ENCODE data around the gene PRDM2.

PRDM2 gene

GRCh38 chr1:13793088-13793730 is 93.2 kb downstream of the PRDM2 start:
- H3K27me3 ChIP-seq (ENCODE audit: control insufficient read depth, insufficient read depth, low read length) = no peaks in the 10 kb centered on the region
- H3K9ac ChIP-seq (ENCODE audit: low read length) = no peak overlapping the region
- peaks cover 14% of the 10 kb centered on the region for H3K4me1 ChIP-seq (ENCODE audit: control insufficient read depth, insufficient read depth, low read length)
- H3K9me3 ChIP-seq (ENCODE audit: control insufficient read depth, insufficient read depth, low read depth, low read length) = no peaks in the 10 kb centered on the region
- H3K27ac ChIP-seq (ENCODE audit: low read depth, low read length) = no peak overlapping the region
- no peak overlapping the region for H3K4me3 ChIP-seq (ENCODE audit: low read depth, low read length)
- H3K36me3 ChIP-seq (ENCODE audit: control insufficient read depth, insufficient read depth, low read length) = no peaks in the 10 kb centered on the region

DNA sequence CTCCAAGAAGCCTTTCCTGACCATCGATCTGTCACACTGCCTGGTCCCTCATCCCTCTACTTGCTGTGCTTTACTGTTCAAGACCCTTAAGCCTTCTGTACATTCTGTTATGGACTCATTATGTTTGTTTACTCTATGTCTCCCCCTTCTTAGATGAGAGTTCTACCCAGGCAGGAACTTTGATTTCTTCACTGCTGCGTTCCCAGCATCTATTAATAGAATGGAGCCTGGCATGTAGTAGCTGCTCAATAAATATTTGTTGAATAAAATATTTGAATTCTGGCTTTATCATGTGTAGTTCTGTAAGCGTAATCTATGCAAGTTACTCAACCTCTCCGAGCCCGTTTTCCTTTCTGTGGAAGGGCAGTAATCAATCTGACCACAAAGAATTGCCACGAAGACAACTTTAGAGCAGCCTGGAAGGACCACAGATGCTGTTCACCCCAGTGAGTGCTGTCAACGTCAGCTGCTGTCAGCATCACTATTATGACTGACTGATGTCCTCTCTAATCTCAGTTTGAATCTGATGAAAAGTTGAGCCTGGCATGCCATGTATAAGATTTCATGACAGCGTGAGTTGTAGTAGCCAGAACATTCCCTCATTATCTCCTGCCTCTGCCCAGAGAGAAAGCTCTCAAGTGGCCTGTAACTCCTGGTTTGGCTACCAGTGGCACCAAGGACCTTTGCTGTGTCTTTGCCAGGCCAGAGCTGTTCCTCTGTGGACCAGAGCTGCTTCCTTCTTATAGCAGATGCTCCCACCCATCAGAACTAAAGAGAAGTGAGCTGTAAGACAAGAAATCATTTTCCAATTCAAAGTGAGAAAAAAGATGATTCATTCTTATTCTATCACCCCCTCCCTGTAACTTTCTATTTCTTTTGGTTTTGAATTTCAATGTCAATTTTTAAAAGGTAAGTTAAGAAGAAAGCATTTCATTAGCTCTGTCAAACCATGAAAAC is 94.5 kb downstream of the PRDM2 start:
- Histone ChIP-seq H3K27ac (ENCODE audit: low read depth, low read length) (no peak overlapping the region), H3K9me3 (ENCODE audit: control insufficient read depth, insufficient read depth, low read depth, low read length) (no peaks in the 10 kb centered on the region), H3K4me1 (ENCODE audit: control insufficient read depth, insufficient read depth, low read length) (peaks cover 20% of the 10 kb centered on the region), H3K36me3 (ENCODE audit: control insufficient read depth, insufficient read depth, low read length) (no peaks in the 10 kb centered on the region), H3K27me3 (ENCODE audit: control insufficient read depth, insufficient read depth, low read length) (no peaks in the 10 kb centered on the region), H3K9ac (ENCODE audit: low read length) (no peak overlapping the region), H3K4me3 (ENCODE audit: low read depth, low read length) (no peak overlapping the region)

GRCh38 chr1:13797397-13797796 is 97.4 kb downstream of the PRDM2 start:
- H3K9ac ChIP-seq (ENCODE audit: low read length) = no peak overlapping the region
- H3K4me3 ChIP-seq (ENCODE audit: low read depth, low read length) = no peak overlapping the region
- H3K4me1 ChIP-seq (ENCODE audit: control insufficient read depth, insufficient read depth, low read length) = peaks cover 20% of the 10 kb centered on the region
- H3K27me3 ChIP-seq (ENCODE audit: control insufficient read depth, insufficient read depth, low read length) = no peaks in the 10 kb centered on the region
- no peaks in the 10 kb centered on the region for H3K9me3 ChIP-seq (ENCODE audit: control insufficient read depth, insufficient read depth, low read depth, low read length)
- no peaks in the 10 kb centered on the region for H3K36me3 ChIP-seq (ENCODE audit: control insufficient read depth, insufficient read depth, low read length)
- no peak overlapping the region for H3K27ac ChIP-seq (ENCODE audit: low read depth, low read length)

DNA sequence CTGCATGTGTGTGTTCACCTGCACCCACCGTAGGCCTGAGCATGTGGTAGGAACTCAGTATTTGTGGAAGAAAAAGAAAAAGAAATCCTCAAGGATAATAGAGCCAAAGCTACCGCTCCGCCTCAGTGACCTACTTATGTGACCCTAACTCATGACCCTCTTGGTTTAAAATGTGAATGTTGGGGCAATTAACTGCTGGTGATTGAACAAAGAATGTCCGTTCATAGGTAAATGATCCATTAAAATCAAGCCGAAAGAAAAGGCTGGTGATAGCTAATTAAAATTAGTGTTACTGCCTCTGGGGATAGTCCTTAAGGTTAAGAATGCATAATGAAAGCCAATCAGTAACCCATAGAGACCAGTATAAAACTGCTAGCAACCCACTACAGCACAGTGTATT is 98.1 kb downstream of the PRDM2 start:
- Histone ChIP-seq H3K4me1 (ENCODE audit: control insufficient read depth, insufficient read depth, low read length) (peaks cover 20% of the 10 kb centered on the region), H3K4me3 (ENCODE audit: low read depth, low read length) (no peak overlapping the region)

DNA sequence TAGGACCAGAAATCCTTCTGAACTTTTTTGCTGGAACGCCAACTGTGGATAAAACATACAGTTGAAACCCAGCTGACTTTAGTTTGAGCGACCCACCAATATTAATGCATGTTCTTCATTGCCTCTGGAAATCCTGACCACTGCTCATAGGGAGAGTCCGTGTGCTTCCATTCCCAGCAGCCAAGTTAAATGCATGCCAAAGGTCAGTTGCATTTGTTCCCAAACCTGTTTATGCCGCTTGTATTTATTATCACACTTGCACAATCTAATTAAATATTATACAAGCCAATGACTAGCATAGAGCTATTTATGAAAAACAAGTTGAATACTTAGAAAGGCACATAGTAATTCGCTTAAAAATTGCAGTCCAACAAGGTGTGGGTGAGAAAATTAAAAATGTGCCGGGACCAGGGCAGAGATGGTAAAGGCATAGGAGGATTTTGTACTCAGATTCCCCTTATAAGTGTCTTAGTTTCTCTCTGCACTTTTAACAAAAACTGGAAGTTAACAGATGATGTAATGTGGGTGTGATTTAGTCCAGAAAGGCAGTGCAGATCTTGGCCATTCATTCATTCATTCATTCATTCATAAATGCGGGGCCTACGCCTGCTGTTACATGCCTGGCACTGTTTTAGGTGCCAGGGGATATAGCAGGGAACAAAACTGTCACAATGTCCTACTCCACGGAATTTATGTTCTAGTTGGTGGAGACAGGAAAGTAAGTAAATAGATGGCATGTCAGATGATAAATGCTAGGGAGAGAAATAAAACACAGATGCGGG is 99.7 kb downstream of the PRDM2 start:
- no peak overlapping the region for H3K27ac ChIP-seq (ENCODE audit: low read depth, low read length)
- H3K9ac ChIP-seq (ENCODE audit: low read length) = no peak overlapping the region
- peaks cover 24% of the 10 kb centered on the region for H3K4me1 ChIP-seq (ENCODE audit: control insufficient read depth, insufficient read depth, low read length)
- H3K36me3 ChIP-seq (ENCODE audit: control insufficient read depth, insufficient read depth, low read length) = no peaks in the 10 kb centered on the region
- no peak overlapping the region for H3K4me3 ChIP-seq (ENCODE audit: low read depth, low read length)
- H3K27me3 ChIP-seq (ENCODE audit: control insufficient read depth, insufficient read depth, low read length) = no peaks in the 10 kb centered on the region
- H3K9me3 ChIP-seq (ENCODE audit: control insufficient read depth, insufficient read depth, low read depth, low read length) = no peaks in the 10 kb centered on the region

More for the DNA sequence above, 98.1 kb downstream of the PRDM2 start:
- Histone ChIP-seq H3K27me3 (ENCODE audit: control insufficient read depth, insufficient read depth, low read length) (no peaks in the 10 kb centered on the region), H3K9me3 (ENCODE audit: control insufficient read depth, insufficient read depth, low read depth, low read length) (no peaks in the 10 kb centered on the region), H3K36me3 (ENCODE audit: control insufficient read depth, insufficient read depth, low read length) (no peaks in the 10 kb centered on the region), H3K27ac (ENCODE audit: low read depth, low read length) (no peak overlapping the region), H3K9ac (ENCODE audit: low read length) (no peak overlapping the region)

- no peaks in the 10 kb centered on the region for H3K9me3 ChIP-seq (ENCODE audit: control insufficient read depth, insufficient read depth, low read depth, low read length)
- H3K27ac ChIP-seq (ENCODE audit: low read depth, low read length) = no peak overlapping the region
Observed at GRCh38 chr1:13801232-13801631, 101.2 kb downstream of the PRDM2 start.

DNA sequence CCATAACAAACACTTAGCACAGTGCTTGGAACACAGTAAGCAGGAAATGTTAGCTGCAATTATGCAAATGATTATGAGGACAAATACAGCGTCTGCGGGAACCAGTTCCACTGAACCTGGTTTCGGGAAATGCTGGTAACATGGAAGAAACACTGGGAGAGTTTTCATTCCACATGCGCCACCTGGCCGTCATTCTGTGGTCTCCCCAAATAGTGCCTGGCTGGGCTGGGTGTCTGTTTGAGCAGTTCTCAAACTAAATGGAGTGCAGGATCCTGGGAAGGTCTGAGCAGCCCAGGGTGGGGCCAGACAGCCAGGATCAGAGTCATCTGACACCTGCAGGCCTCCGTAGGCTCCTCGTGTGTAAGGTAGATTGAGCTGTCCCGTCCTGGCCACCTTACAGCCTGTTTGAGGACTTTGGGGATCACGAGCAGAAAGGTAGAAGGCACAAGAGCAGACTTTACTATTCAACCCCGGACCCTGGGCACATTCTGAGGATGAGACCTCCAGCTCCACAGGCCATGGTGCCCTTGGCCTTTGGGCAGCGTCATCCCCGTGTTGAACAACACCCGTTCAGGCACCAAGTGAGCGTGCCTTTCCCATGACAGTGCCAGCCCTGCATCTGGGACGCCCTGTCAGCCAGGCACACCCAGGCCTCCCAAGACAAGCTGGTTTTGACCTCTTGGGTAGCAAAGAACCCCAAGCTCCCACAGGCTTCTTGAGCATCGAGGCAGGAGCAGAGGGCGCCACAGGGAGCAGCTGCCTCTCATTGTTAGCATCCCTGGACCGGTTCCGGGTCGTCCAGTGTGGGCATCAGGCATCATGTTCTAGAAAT is 101.9 kb downstream of the PRDM2 start:
- no peaks in the 10 kb centered on the region for H3K36me3 ChIP-seq (ENCODE audit: control insufficient read depth, insufficient read depth, low read length)
- peaks cover 24% of the 10 kb centered on the region for H3K4me1 ChIP-seq (ENCODE audit: control insufficient read depth, insufficient read depth, low read length)
- H3K9me3 ChIP-seq (ENCODE audit: control insufficient read depth, insufficient read depth, low read depth, low read length) = no peaks in the 10 kb centered on the region
- H3K27me3 ChIP-seq (ENCODE audit: control insufficient read depth, insufficient read depth, low read length) = no peaks in the 10 kb centered on the region
- no peak overlapping the region for H3K4me3 ChIP-seq (ENCODE audit: low read depth, low read length)
- H3K9ac ChIP-seq (ENCODE audit: low read length) = no peak overlapping the region
- H3K27ac ChIP-seq (ENCODE audit: low read depth, low read length) = no peak overlapping the region

More at GRCh38 chr1:13801232-13801631, 101.2 kb downstream of the PRDM2 start:
- Histone ChIP-seq H3K36me3 (ENCODE audit: control insufficient read depth, insufficient read depth, low read length) (no peaks in the 10 kb centered on the region), H3K27me3 (ENCODE audit: control insufficient read depth, insufficient read depth, low read length) (no peaks in the 10 kb centered on the region), H3K9ac (ENCODE audit: low read length) (no peak overlapping the region), H3K4me1 (ENCODE audit: control insufficient read depth, insufficient read depth, low read length) (peaks cover 24% of the 10 kb centered on the region), H3K4me3 (ENCODE audit: low read depth, low read length) (no peak overlapping the region)

- Histone ChIP-seq H3K4me1 (ENCODE audit: control insufficient read depth, insufficient read depth, low read length) (peaks cover 13% of the 10 kb centered on the region), H3K4me3 (ENCODE audit: low read depth, low read length) (no peak overlapping the region), H3K36me3 (ENCODE audit: control insufficient read depth, insufficient read depth, low read length) (no peaks in the 10 kb centered on the region), H3K9me3 (ENCODE audit: control insufficient read depth, insufficient read depth, low read depth, low read length) (no peaks in the 10 kb centered on the region), H3K9ac (ENCODE audit: low read length) (no peak overlapping the region), H3K27ac (ENCODE audit: low read depth, low read length) (no peak overlapping the region), H3K27me3 (ENCODE audit: control insufficient read depth, insufficient read depth, low read length) (no peaks in the 10 kb centered on the region)
Observed at GRCh38 chr1:13802782-13803545, 103.0 kb downstream of the PRDM2 start.

GRCh38 chr1:13803546-13804239 is 103.7 kb downstream of the PRDM2 start:
- Histone ChIP-seq H3K27me3 (ENCODE audit: control insufficient read depth, insufficient read depth, low read length) (no peaks in the 10 kb centered on the region), H3K4me1 (ENCODE audit: control insufficient read depth, insufficient read depth, low read length) (peaks cover 5% of the 10 kb centered on the region), H3K4me3 (ENCODE audit: low read depth, low read length) (no peak overlapping the region), H3K9me3 (ENCODE audit: control insufficient read depth, insufficient read depth, low read depth, low read length) (no peaks in the 10 kb centered on the region), H3K36me3 (ENCODE audit: control insufficient read depth, insufficient read depth, low read length) (no peaks in the 10 kb centered on the region), H3K27ac (ENCODE audit: low read depth, low read length) (no peak overlapping the region), H3K9ac (ENCODE audit: low read length) (no peak overlapping the region)

All from HUES6 (cell line).